Smooth muscle cell (in vitro differentiated cells): ENCODE measurements around the gene PLA2G4E. TPM values are rescaled to one million over a fixed set of nuclear protein-coding genes. Genes with fewer than 3 reads are reported as not detected.

Experiments
- DNase-seq: peaks from one replicate; lab custom pipeline; 2025; ENCODE audit not compliant: unreplicated experiment; lab: John Stamatoyannopoulos, UW
- H2AFZ ChIP-seq: fragments of 200-600 bp; sonication (generic); 2 replicates; pipeline ENCODE4 v1.6.0; 2016; ENCODE audit warnings: antibody characterized with exemption, low read depth, mild to moderate bottlenecking
- H3F3A ChIP-seq: fragments of 200-600 bp; sonication (generic); 2 replicates; pipeline ENCODE4 v1.6.0; 2017; ENCODE audit warnings: antibody characterized with exemption, low read depth
- H3K27ac ChIP-seq: fragments of 200-600 bp; sonication (generic); 2 replicates; pipeline ENCODE4 v1.5.1; 2016; ENCODE audit warnings: low read depth, mild to moderate bottlenecking
- H3K27me3 ChIP-seq: fragments of 200-600 bp; sonication (generic); 2 replicates; pipeline ENCODE4 v1.6.1; 2016; ENCODE audit warnings: low read depth, mild to moderate bottlenecking
- H3K36me3 ChIP-seq: fragments of 200-600 bp; sonication (generic); 2 replicates; pipeline ENCODE4 v1.5.1; 2016; ENCODE audit warnings: low read depth
- H3K4me1 ChIP-seq: fragments of 200-600 bp; sonication (generic); 2 replicates; pipeline ENCODE4 v1.5.1; 2016; ENCODE audit warnings: low read depth
- H3K4me2 ChIP-seq: fragments of 200-600 bp; sonication (generic); 2 replicates; pipeline ENCODE4 v1.6.0; 2016; ENCODE audit warnings: mild to moderate bottlenecking
- H3K4me3 ChIP-seq: fragments of 200-600 bp; sonication (generic); 2 replicates; pipeline ENCODE4 v1.5.1; 2016; ENCODE audit warnings: mild to moderate bottlenecking
- H3K79me2 ChIP-seq: fragments of 200-600 bp; sonication (generic); 2 replicates; pipeline ENCODE4 v1.6.0; 2016; ENCODE audit warnings: low read depth, mild to moderate bottlenecking
- H3K9ac ChIP-seq: fragments of 200-600 bp; sonication (generic); 2 replicates; pipeline ENCODE4 v1.6.0; 2016; ENCODE audit warnings: low read depth
- H3K9me3 ChIP-seq: fragments of 200-600 bp; sonication (generic); replicated peaks from 2 replicates; pipeline ENCODE4 v1.5.1; 2016; ENCODE audit warnings: low read depth
- H4K20me1 ChIP-seq: fragments of 200-600 bp; sonication (generic); 2 replicates; pipeline ENCODE4 v1.6.0; 2016; ENCODE audit warnings: low read depth
- WGBS: methylation state at CpG from one replicate; pipeline ENCODE4 v1.1.7; 2016; ENCODE audit warnings: low lambda C conversion rate; 5-methylcytosine and 5-hydroxymethylcytosine counted together
- polyA plus RNA-seq: library from polyadenylated mRNA; unstranded; fragments of >200 nt; fragmentation: Nextera tagmentation; extraction: Ambion mirVana; gene quantifications from 2 replicates; pipeline ENCODE4 v1.2.1, GENCODE V29; 2016
- total RNA-seq: library from RNA; depleted of rRNA; stranded (reverse); fragments of >200 nt; gene quantifications from 2 replicates; pipeline ENCODE4 v1.2.3, GENCODE V29; 2014
- TF ChIP-seq, protein P1 (sequence below): fragments of 200-600 bp; sonication (generic); IDR thresholded peaks from 2 replicates; pipeline ENCODE4 v1.5.1; 2017; ENCODE audit warnings: borderline replicate concordance, mild to moderate bottlenecking, antibody characterized with exemption; ENCODE audit not compliant: insufficient read depth, poor library complexity, severe bottlenecking

PLA2G4E gene
- total and polyA plus RNA-seq, 2 experiments from 2014 or later: 1.6 TPM; not detected in 1

DNA sequence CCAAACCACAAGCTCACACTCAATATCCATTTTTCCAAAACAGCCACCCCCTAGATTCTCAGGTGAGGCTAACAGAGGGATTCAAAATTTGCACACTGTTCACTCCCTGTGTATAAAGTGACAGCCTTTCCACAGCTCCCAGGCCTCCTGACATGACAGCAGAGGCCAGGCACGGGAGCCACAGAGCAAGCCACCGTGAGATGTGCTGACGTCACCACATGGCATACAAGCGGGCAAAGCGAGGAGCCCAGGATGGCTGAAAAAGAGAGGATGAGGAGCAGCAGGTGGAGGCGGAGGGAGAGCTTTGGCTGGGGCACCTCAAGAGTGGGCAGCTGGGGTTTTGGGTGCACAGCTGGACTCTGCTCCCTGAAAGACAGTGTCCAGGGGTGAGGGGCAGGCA is 75.6 kb downstream of the PLA2G4E start:
- Histone ChIP-seq H2AFZ (no peak overlapping the region), H3K9me3 (no peaks in the 10 kb centered on the region), H3K4me1 (peaks cover 34% of the 10 kb centered on the region), H4K20me1 (peaks cover 24% of the 10 kb centered on the region), H3K4me3 (no peak overlapping the region), H3K79me2 (no peaks in the 10 kb centered on the region), H3F3A (peaks cover 9% of the 10 kb centered on the region), H3K4me2 (peak overlapping the region; percentile 82), H3K9ac (peak overlapping the region; percentile 26), H3K27me3 (no peaks in the 10 kb centered on the region), H3K36me3 (no peaks in the 10 kb centered on the region), H3K27ac (peak overlapping the region; percentile 94)
- WGBS: 76% methylated on average over 6 of the region's 6 CpGs
- TF ChIP-seq, protein P1, sequence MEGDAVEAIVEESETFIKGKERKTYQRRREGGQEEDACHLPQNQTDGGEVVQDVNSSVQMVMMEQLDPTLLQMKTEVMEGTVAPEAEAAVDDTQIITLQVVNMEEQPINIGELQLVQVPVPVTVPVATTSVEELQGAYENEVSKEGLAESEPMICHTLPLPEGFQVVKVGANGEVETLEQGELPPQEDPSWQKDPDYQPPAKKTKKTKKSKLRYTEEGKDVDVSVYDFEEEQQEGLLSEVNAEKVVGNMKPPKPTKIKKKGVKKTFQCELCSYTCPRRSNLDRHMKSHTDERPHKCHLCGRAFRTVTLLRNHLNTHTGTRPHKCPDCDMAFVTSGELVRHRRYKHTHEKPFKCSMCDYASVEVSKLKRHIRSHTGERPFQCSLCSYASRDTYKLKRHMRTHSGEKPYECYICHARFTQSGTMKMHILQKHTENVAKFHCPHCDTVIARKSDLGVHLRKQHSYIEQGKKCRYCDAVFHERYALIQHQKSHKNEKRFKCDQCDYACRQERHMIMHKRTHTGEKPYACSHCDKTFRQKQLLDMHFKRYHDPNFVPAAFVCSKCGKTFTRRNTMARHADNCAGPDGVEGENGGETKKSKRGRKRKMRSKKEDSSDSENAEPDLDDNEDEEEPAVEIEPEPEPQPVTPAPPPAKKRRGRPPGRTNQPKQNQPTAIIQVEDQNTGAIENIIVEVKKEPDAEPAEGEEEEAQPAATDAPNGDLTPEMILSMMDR: no peak
- DNase-seq: no peak

DNA sequence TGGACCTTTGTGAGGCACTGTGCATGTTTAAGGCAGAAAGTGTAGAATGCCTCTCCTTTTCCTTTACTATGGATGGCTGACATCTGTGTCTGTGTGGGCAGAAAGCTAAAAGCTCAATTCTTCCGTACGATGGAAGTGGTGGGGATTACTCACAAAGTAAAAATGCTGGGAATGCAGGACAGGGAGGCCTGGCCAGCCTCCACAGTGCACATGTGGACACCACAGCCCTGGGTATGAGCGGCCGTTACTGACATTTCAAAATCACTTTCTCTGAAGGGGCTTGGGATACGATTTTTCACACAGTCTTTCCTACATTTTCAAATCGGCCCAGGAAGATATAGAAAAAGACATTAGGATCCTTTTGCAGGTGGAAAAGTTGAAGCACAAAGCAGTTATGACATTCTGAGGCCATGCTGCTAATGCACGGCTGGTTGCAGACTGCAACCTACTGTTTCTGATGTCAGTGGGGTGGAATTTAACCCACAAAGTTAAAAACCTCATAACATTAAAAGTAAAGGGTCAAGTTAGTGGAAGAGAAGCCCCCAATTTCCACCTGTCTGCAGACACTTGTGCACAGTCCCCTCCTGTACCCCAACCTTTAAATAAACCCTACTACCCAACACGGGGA is 76.4 kb downstream of the PLA2G4E start:
- H4K20me1 ChIP-seq: peaks cover 23% of the 10 kb centered on the region
- H3K4me1 ChIP-seq: peaks cover 34% of the 10 kb centered on the region
- peak overlapping the region; percentile 82 for H3K4me2 ChIP-seq
- H3K9me3 ChIP-seq: no peaks in the 10 kb centered on the region
- H3K36me3 ChIP-seq: no peaks in the 10 kb centered on the region
- peak overlapping the region; percentile 67 for H3K9ac ChIP-seq
- TF ChIP-seq, protein P1: no peak
- no peaks in the 10 kb centered on the region for H3K79me2 ChIP-seq
- H3K4me3 ChIP-seq: no peak overlapping the region
- no peak for DNase-seq
- H2AFZ ChIP-seq: no peak overlapping the region
- H3F3A ChIP-seq: peaks cover 9% of the 10 kb centered on the region
- H3K27me3 ChIP-seq: no peaks in the 10 kb centered on the region
- peak overlapping the region; percentile 94 for H3K27ac ChIP-seq
- 13% methylated on average over 8 of the region's 8 CpGs for WGBS

DNA sequence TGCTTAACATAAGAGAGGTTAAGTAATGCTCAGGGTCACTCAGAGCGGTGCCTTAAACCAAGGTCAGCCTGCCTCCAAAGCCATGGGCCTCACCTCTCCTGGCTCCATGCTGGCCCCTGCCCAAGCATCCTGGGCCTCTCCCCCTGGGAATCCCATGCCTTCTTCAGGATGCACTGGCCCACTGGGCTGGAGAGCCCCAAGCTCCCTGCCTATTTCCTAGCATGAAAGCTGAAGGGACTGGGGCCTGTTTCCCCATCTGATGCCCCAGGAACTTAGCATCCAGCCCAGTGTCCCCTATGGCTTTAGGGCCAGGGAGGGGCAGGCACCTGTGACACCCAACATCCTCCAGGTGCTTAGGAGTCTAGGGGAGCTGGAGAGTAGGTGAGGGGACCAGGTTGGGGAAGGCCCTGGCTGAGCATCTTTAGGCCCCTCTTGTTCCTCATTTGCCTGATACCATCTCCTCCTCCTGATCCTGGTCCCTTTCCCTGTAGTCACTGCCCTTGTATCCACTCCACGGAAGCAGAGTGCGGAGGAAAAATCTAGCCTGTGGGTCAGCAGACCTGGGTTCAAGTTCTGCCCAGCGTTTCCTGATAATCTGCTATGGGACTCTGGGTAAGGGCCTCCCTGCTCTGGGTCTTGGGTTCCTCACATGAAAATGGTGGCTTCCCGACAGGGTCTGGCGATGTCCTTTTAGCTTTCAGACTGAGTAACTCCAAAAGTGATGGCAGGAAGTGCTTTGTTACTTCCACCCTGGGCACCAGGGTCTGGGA is 77.1 kb downstream of the PLA2G4E start:
- Histone ChIP-seq H3K36me3 (no peaks in the 10 kb centered on the region), H3K9ac (peak overlapping the region; percentile 67), H3K9me3 (no peaks in the 10 kb centered on the region), H3K27me3 (no peaks in the 10 kb centered on the region), H2AFZ (no peak overlapping the region), H3F3A (peaks cover 9% of the 10 kb centered on the region), H3K79me2 (no peaks in the 10 kb centered on the region), H4K20me1 (peaks cover 21% of the 10 kb centered on the region), H3K27ac (peak overlapping the region; percentile 94), H3K4me2 (peak overlapping the region; percentile 82), H3K4me3 (no peak overlapping the region), H3K4me1 (peaks cover 34% of the 10 kb centered on the region)
- TF ChIP-seq, protein P1: no peak
- 74% methylated on average over 6 of the region's 6 CpGs for WGBS
- DNase-seq: no peak
